SK-N-MC (cell line): ENCODE measurements around the gene PRKN.

ENCODE experiments used
- EZH2 ChIP-seq: fragments of 200-600 bp; sonication (generic); IDR thresholded peaks from one replicate; pipeline ENCODE4 v1.6.1; 2017; ENCODE audit warnings: antibody characterized with exemption
- POLR2AphosphoS5 ChIP-seq: IDR thresholded peaks from 2 replicates; pipeline ENCODE4 v1.6.1; 2012; ENCODE audit warnings: mild to moderate bottlenecking, low read depth, low read length, borderline replicate concordance

- TF ChIP-seq EZH2 (no peak), POLR2AphosphoS5 (no peak)
Observed at GRCh38 chr6:162014069-162014811, 713.3 kb downstream of the PRKN start.
